Caco-2 (cell line): ENCODE measurements around the gene RAPGEF5. TPM values are rescaled to one million over a fixed set of nuclear protein-coding genes. Genes with fewer than 3 reads are reported as not detected.

Source experiments
- BruUV-seq: library from RNA; stranded (reverse); fragments of 400-500 nt; replicated peaks from 2 replicates; lab custom pipeline; 2021; lab: Mats Ljungman, UMichigan
- CTCF ChIA-PET: fragments of 300-600 bp; sonication (Branson Sonifier 250); formaldehyde crosslinking; loops from one replicate; lab custom pipeline; 2022; ENCODE audit warnings: antibody characterized with exemption; lab: Charles Lee
- POLR2A ChIA-PET: fragments of 300-600 bp; sonication (Branson Sonifier 250); formaldehyde crosslinking; loops from one replicate; lab custom pipeline; 2022; ENCODE audit warnings: antibody characterized with exemption; lab: Charles Lee
- DNase-seq, 2 experiments: peaks; one replicate each; pipeline versions ENCODE4 v3.0.0 to v3.0.0-alpha.2; 2020 to 2022
- H3K27me3 ChIP-seq: replicated peaks from 2 replicates; pipeline ENCODE4 v1.6.0; 2011; ENCODE audit warnings: low read length; ENCODE audit not compliant: control insufficient read depth, insufficient read depth
- H3K36me3 ChIP-seq: 2 replicates; pipeline ENCODE4 v1.5.1; 2011; ENCODE audit warnings: low read length; ENCODE audit not compliant: control insufficient read depth, insufficient read depth
- H3K4me1 ChIP-seq: fragments of 250-450 bp; sonication (Bioruptor Pico); 2 replicates; pipeline ENCODE4 v1.5.1; 2020; ENCODE audit warnings: mild to moderate bottlenecking
- H3K4me3 ChIP-seq: 2 replicates; pipeline ENCODE4 v1.5.1; 2011; ENCODE audit warnings: low read depth, mild to moderate bottlenecking, control low read depth, low read length
- H3K9me3 ChIP-seq: fragments of 250-450 bp; sonication (Bioruptor Pico); 2 replicates; pipeline ENCODE4 v1.5.1; 2020; ENCODE audit warnings: mild to moderate bottlenecking, moderate library complexity
- H3K27ac Mint-ChIP-seq: one replicate; pipeline ENCODE4 v1.8.0; 2022; ENCODE audit warnings: mixed read lengths; ENCODE audit not compliant: unreplicated experiment
- H3K27me3 Mint-ChIP-seq: one replicate; pipeline ENCODE4 v1.8.0; 2022; ENCODE audit warnings: mixed read lengths; ENCODE audit not compliant: insufficient read depth, unreplicated experiment
- H3K36me3 Mint-ChIP-seq: one replicate; pipeline ENCODE4 v1.8.0; 2022; ENCODE audit warnings: mild to moderate bottlenecking, mixed read lengths; ENCODE audit not compliant: insufficient read depth, unreplicated experiment
- H3K4me1 Mint-ChIP-seq: one replicate; pipeline ENCODE4 v1.8.0; 2022; ENCODE audit warnings: low read depth, mixed read lengths; ENCODE audit not compliant: unreplicated experiment
- H3K4me3 Mint-ChIP-seq: one replicate; pipeline ENCODE4 v1.8.0; 2022; ENCODE audit warnings: mild to moderate bottlenecking, moderate library complexity, mixed read lengths; ENCODE audit not compliant: unreplicated experiment
- H3K9me3 Mint-ChIP-seq: one replicate; pipeline ENCODE4 v1.8.0; 2022; ENCODE audit warnings: mixed read lengths; ENCODE audit not compliant: unreplicated experiment
- intact Hi-C: fragments of 100-400 bp; cut with micrococcal nuclease; formaldehyde crosslinking; loops from one replicate; pipeline ENCODE4 v1.10.0; 2022; ENCODE audit not compliant: unreplicated experiment
- total RNA-seq: library from RNA; stranded (reverse); gene quantifications from 2 replicates; pipeline ENCODE4 v1.2.3, GENCODE V29; 2022
- TF ChIP-seq, protein P1 (sequence below), 2 experiments: fragments of 200-600 bp in 1 of 2; IDR thresholded peaks; 1 replicate in 1 of 2; 2 replicates in 1 of 2; pipeline versions ENCODE4 v1.5.1 to v1.8.0; 2011 to 2022; ENCODE audit warnings: antibody characterized with exemption in 1 of 2, control low read depth in 1 of 2, inconsistent platforms in 1 of 2, low read depth in 1 of 2, low read length in 1 of 2, mild to moderate bottlenecking in 1 of 2, moderate library complexity in 1 of 2; ENCODE audit not compliant: insufficient read depth in 1 of 2, severe bottlenecking in 1 of 2, unreplicated experiment in 1 of 2

The RAPGEF5 gene
- total RNA-seq, 1 experiment from 2014 or later, result 16.9 TPM

DNA sequence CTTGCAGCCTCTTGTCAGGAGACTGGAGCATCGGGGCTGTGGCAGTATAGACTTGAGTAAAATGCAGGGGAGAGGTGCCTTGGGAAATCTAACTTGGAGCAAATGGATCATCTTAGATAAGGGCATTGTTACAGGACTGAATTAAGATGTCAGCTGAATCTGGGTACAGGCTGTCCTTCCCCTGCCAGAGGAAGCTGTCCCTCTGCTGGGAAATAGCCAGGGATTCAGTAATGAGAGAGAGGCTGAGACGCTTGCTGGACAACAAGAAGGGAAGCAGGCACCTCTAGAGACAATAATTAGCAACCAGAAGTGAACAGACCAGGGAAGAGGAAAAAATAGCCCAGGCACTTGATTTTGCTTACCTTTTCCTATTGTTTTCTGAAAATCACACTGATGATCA, 20.7 kb upstream of the RAPGEF5 start:
- no peaks in the 10 kb centered on the region for H3K27me3 ChIP-seq
- H3K4me3 ChIP-seq, result no peak overlapping the region
- no peaks in the 10 kb centered on the region for H3K4me1 ChIP-seq
- DNase-seq, result no peak
- BruUV-seq, result no TSS peak
- Mint-ChIP-seq H3K9me3 (no peaks in the 10 kb centered on the region), H3K4me3 (no peak overlapping the region), H3K27me3 (no peaks in the 10 kb centered on the region), H3K27ac (no peak overlapping the region), H3K4me1 (no peaks in the 10 kb centered on the region), H3K36me3 (no peaks in the 10 kb centered on the region)
- ChIA-PET CTCF (interaction anchor here (0.6 kb wide), 1 partner anchor 75 kb away, joined by 5 read pairs; no protein-coding TSS in a partner anchor), POLR2A (no interaction called here)
- H3K9me3 ChIP-seq, result no peaks in the 10 kb centered on the region
- TF ChIP-seq, protein P1, sequence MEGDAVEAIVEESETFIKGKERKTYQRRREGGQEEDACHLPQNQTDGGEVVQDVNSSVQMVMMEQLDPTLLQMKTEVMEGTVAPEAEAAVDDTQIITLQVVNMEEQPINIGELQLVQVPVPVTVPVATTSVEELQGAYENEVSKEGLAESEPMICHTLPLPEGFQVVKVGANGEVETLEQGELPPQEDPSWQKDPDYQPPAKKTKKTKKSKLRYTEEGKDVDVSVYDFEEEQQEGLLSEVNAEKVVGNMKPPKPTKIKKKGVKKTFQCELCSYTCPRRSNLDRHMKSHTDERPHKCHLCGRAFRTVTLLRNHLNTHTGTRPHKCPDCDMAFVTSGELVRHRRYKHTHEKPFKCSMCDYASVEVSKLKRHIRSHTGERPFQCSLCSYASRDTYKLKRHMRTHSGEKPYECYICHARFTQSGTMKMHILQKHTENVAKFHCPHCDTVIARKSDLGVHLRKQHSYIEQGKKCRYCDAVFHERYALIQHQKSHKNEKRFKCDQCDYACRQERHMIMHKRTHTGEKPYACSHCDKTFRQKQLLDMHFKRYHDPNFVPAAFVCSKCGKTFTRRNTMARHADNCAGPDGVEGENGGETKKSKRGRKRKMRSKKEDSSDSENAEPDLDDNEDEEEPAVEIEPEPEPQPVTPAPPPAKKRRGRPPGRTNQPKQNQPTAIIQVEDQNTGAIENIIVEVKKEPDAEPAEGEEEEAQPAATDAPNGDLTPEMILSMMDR (IDR thresholded peaks at IDR 0.05; ENCODE audit: insufficient read depth in 1 of 2, low read depth in 1 of 2, low read length in 1 of 2, severe bottlenecking in 1 of 2, unreplicated experiment in 1 of 2), result no peak
- intact Hi-C loops, result no loop called here
- no peaks in the 10 kb centered on the region for H3K36me3 ChIP-seq

DNA sequence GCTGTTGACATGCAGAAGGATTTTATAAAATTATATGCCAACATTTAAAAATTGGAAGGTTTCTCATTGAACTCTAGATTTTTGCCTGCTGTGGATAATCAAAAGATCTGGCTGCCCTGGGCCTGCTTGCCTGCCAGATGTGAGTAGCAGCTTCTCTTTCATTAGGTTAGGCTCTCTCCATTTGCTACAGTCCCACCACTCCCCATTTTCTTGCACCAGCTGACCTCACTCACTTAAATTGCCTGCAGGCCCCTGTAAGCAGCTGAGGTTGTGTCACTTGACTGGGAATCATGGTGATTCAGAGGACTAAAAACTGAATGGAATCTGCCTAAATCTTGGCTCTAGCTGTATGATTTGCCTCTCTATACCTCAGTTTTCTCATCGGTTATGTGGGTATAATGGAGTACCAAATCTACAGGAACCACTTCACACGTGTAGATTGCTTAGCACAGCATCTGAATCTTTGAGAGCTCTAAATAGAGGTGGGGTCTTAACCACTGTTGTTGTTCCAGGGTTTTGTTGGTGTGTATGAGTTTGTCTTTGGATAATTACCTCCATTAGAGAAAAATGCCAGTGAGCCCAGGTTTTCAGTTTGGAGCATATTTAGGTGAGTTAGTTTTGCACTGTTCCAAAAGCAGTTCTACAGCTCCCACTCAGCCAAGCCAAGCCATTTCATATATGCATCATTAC, 18.6 kb upstream of the RAPGEF5 start:
- POLR2A ChIA-PET, result no interaction called here
- Histone ChIP-seq H3K27me3 (no peaks in the 10 kb centered on the region), H3K9me3 (no peaks in the 10 kb centered on the region), H3K36me3 (no peaks in the 10 kb centered on the region), H3K4me3 (no peak overlapping the region), H3K4me1 (no peaks in the 10 kb centered on the region)
- Mint-ChIP-seq H3K27ac (no peak overlapping the region), H3K27me3 (no peaks in the 10 kb centered on the region), H3K4me3 (no peak overlapping the region), H3K36me3 (no peaks in the 10 kb centered on the region), H3K4me1 (peaks cover 6% of the 10 kb centered on the region), H3K9me3 (no peaks in the 10 kb centered on the region)
- BruUV-seq, result no TSS peak
- intact Hi-C loops, result no loop called here
- CTCF ChIA-PET, result no interaction called here
- DNase-seq, result no peak
- TF ChIP-seq, protein P1 (IDR thresholded peaks at IDR 0.05; ENCODE audit: insufficient read depth in 1 of 2, low read depth in 1 of 2, low read length in 1 of 2, severe bottlenecking in 1 of 2, unreplicated experiment in 1 of 2), result no peak

DNA sequence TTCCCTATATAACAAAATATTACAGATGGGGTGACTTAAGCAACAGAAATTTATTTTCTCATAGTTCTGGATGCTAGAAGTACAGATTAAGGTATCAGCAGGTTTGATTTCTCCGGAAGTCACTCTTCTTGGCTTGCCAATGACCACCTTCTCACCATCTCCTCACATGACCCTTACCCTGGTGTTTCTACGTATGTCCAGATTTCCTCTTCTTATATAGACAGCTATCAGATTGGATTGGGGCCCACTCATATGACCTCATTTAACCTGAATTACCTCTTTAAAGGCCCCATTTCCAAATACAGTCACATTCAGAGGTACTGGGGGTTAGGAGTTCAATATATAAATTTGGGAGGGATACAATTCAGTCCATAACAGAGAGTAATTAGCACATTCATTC, 17.0 kb upstream of the RAPGEF5 start:
- H3K27me3 ChIP-seq, result no peaks in the 10 kb centered on the region
- Mint-ChIP-seq H3K4me1 (peaks cover 6% of the 10 kb centered on the region), H3K27me3 (no peaks in the 10 kb centered on the region), H3K9me3 (no peaks in the 10 kb centered on the region), H3K4me3 (no peak overlapping the region), H3K27ac (no peak overlapping the region), H3K36me3 (no peaks in the 10 kb centered on the region)
- intact Hi-C loops, result no loop called here
- ChIA-PET CTCF (no interaction called here), POLR2A (no interaction called here)
- H3K9me3 ChIP-seq, result no peaks in the 10 kb centered on the region
- no peaks in the 10 kb centered on the region for H3K36me3 ChIP-seq
- BruUV-seq, result no TSS peak
- H3K4me3 ChIP-seq, result no peak overlapping the region
- H3K4me1 ChIP-seq, result no peaks in the 10 kb centered on the region
- no peak for DNase-seq
- TF ChIP-seq, protein P1 (IDR thresholded peaks at IDR 0.05; ENCODE audit: insufficient read depth in 1 of 2, low read depth in 1 of 2, low read length in 1 of 2, severe bottlenecking in 1 of 2, unreplicated experiment in 1 of 2), result no peak
